GM19193 (cell line): ENCODE data around the gene CMPK1.

Source experiments
- POLR2A ChIP-seq: IDR thresholded peaks from 4 replicates; pipeline ENCODE4 v1.6.1; 2011; ENCODE audit not compliant: insufficient read depth, insufficient read length; ENCODE audit errors: extremely low read depth

Gene CMPK1

DNA sequence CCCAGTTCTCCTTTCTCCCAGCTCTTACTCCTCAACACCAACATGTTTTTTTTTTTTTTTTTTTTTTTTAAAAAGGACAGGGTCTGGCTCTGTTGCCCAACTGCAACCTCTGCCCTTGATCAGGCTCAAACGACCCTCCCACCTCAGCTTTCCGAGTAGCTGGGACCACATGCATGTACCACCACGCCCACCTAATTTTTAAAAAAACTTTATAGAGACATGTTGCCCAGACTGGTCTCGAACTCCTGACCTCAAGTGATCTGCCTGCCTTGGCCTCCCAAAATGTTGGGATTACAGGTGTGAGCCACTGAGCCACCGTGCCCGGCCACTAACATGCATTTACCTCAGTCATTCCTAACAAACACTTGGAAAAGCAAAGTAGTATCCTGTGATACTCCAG, 51.4 kb downstream of the CMPK1 start:
- no peak for TF ChIP-seq POLR2A

GRCh38 chr1:47386268-47386667, 52.7 kb downstream of the CMPK1 start:
- no peak for TF ChIP-seq POLR2A

DNA sequence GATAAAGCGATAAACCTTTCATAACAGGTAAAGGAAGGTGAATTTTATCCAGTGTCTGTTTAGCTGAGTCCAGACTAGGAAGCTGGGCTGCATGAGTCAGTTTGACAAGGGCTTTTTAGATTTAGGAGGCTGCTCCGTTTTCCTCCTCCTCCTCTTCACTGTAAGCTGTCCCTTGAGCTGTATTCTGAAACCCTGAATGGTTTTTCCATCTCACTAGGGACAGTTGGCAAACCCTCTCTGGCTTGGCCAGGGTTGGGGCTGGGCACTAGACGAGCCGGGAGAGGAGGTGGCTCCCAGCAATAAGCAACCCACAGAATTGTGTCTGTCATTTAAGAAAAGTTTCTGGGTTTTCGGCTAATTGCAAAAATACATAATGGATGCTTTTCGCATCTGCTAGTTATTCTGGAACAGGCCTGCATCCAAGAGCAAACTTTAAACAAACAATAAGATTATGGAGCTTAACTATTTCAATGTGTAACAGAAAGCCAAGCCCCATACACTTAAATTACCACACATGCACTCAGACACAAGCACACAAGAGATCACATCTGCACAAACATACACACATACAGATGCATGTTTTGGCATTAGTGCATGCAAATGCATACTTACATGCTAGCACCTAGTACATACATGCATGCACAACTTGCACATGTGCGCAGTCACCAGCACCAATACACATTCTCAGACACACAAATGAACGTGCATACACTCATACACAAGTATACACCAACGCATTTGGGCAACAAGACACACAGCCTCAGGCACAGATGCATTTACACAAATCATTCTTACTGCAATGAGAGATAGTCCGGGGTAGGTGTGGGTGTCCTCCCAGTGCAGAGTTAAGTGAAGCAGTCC, 54.7 kb downstream of the CMPK1 start:
- TF ChIP-seq POLR2A: no peak

DNA sequence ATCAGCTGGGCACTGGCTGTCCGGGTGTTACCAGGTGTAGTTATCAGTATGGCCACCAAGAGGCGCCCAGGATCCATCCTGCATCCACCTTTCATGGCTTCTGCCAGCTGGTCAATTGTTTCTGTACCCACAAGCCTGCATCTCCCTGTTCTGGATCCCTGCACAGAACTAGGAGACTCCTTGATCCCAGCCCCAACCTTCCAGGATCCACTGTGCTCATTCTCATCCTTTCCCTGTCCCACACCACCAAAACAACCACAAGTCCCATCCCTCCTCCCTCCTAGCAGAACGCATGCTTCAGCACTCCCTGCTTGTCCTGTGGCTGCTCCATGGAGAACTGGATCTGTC, 55.3 kb downstream of the CMPK1 start:
- TF ChIP-seq POLR2A: no peak

- TF ChIP-seq POLR2A: no peak
Measured at GRCh38 chr1:47389731-47390130, 56.1 kb downstream of the CMPK1 start.

DNA sequence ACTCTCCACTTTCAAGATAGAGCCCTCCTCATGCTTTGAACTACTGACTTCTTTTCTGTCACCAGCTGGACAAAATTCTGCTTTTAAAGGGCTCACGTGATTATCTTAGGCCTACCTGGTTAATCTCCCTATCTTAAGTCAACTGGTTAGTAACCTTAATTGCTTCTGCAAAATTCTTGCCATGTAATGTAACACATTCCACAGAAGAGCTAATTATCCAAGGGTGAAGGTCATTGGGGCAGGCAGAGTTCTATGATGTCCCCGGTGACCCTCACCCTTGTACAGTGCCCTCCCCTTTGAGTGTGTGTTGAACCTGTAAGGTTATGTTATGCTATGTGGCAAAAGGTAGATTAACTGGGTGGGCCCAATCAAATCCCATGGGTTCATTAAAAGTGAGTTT, 57.3 kb downstream of the CMPK1 start:
- TF ChIP-seq POLR2A: no peak

GRCh38 chr1:47393141-47393540, 59.6 kb downstream of the CMPK1 start:
- TF ChIP-seq POLR2A: no peak

GRCh38 chr1:47395433-47395832, 61.8 kb downstream of the CMPK1 start:
- TF ChIP-seq POLR2A: no peak

GRCh38 chr1:47396671-47397196, 63.1 kb downstream of the CMPK1 start:
- no peak for TF ChIP-seq POLR2A

DNA sequence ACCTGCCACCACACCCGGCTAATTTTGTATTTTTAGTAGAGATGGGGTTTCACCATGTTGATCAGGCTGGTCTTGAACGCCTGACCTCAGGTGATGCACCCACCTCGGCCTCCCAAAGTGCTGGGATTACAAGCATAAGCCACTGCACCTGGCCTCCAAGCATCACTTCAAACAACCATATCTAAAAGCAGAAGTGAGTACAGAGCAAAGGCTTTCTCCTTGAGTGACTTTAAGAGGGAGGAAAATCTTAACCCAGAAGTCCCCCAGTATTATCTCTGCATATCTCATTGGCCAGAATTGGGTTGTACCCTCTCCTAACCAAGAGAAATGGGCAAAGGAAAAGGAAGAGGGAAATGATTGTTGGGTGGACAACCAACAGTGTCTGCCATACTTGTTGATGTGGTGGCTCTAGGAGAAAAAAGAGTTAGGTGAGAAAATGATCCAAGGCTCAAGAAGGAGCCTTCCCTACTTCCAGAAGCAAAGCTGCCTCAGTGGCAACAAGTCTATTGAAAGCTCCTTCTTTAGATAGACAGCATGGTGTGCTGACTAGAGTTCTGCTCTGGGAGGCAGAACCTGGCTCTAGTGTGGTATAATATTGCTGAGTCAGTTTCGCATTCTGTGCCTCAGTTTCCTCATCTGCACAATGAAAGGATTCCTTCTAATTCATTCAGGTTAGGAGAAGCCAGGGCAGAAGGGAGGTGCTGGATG, 65.7 kb downstream of the CMPK1 start:
- TF ChIP-seq POLR2A: no peak

GRCh38 chr1:47399846-47400155, 66.2 kb downstream of the CMPK1 start:
- TF ChIP-seq POLR2A: no peak

- no peak for TF ChIP-seq POLR2A
Measured at GRCh38 chr1:47401761-47402160, 68.2 kb downstream of the CMPK1 start.

GRCh38 chr1:47402591-47402990, 69.0 kb downstream of the CMPK1 start:
- no peak for TF ChIP-seq POLR2A

DNA sequence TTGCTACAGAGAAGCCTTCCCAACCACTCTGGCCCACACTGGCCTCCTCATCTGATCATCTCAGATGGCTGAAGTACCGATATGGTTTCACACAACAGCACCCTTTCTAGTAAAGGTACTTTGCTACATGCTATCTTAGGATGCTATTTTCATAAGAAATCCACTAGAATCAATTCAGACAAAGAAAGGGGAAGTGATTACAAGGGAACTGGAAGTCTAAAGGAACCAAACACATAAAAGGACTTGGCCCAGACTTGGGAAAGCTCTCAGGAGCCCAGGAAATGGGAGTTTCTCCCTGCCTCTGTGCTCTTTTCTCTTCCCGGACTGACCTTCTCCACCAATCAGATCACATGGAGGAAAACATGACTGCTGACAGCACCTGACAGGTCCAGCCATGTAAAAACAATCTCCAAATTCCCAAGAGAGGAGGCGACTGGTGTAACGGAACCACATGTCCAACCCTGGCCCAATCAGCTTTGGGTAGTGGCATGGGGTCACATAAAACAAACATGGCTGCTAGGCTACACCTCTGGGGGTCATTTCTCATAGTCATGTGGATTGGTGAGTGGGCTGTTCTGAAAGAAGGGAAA, 69.8 kb downstream of the CMPK1 start:
- no peak for TF ChIP-seq POLR2A

DNA sequence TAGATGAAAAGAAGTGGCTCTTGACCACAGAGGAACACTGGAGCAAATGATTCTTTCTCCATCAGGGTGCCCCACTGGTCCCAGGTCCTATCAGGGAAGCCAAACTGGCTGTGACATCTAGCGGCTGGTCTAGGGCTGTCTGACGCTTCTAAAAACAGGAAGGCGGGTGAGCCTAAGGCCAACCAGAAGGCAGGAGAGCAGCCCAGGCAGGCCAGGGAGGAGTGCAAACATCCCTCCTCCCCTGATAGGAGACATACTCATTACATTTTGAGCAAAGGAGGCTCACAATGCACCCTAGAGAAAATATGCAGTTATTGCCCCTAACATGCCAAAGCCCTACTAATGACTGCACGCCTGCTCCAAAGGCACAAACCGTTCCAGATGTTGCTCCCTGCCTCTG, 72.1 kb downstream of the CMPK1 start:
- TF ChIP-seq POLR2A: no peak

- TF ChIP-seq POLR2A: no peak
Measured at GRCh38 chr1:47406966-47407365, 73.4 kb downstream of the CMPK1 start.
